ENCODE data around the gene USP12. TPM values are rescaled to one million over a fixed set of nuclear protein-coding genes. Genes with fewer than 3 reads are reported as not detected.

Gene USP12
- total RNA-seq, 1 donor from 2014 or later: 30.5 TPM

DNA sequence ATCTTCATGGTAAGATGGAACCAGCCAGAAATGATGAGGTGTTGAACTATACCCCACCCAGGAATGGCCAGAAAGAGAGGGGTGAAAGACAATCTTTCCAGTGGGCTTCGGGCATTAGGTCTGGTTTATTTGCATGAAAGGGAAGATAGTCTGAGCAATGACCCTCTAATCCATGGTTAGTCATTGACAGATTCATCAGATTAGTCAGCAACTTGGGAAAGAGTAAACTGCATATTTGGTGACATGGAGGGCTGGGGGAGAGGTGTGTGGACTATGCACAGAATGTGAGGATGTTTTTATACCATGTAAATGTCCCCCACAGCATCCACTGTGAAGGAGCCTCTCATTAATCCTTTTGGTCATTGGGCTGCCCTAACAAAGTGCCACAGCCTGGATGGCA, 30.1 kb upstream of the USP12 start:
- Histone ChIP-seq H3K79me2 (ENCODE audit: insufficient read depth, low read length) (no peaks in the 10 kb centered on the region), H3K4me1 (ENCODE audit: insufficient read depth, low read length) (no peaks in the 10 kb centered on the region), H3K36me3 (ENCODE audit: insufficient read depth, low read length) (no peaks in the 10 kb centered on the region), H4K20me1 (ENCODE audit: insufficient read depth, low read length) (no peaks in the 10 kb centered on the region), H3K9me3 (ENCODE audit: insufficient read depth, low read depth, low read length) (no peaks in the 10 kb centered on the region), H3K4me2 (ENCODE audit: low read length) (no peak overlapping the region), H3K4me3 (ENCODE audit: insufficient read depth, low read depth, low read length) (no peak overlapping the region), H3K27ac (ENCODE audit: low read depth, low read length) (no peak overlapping the region), H3K9ac (ENCODE audit: low read length) (no peak overlapping the region), H2AFZ (ENCODE audit: low read depth, low read length) (no peak overlapping the region), H3K27me3 (ENCODE audit: insufficient read depth, low read length) (no peaks in the 10 kb centered on the region)
- peaks cover 1% of the 10 kb centered on the region for H3K9me3 Mint-ChIP-seq (ENCODE audit: unreplicated experiment)
- H3K27ac Mint-ChIP-seq (ENCODE audit: unreplicated experiment): no peak overlapping the region
- no peak overlapping the region for H3K4me3 Mint-ChIP-seq (ENCODE audit: unreplicated experiment)
- no peaks in the 10 kb centered on the region for H3K4me1 Mint-ChIP-seq (ENCODE audit: low read depth, unreplicated experiment)
- H3K27me3 Mint-ChIP-seq (ENCODE audit: low read depth, unreplicated experiment): no peaks in the 10 kb centered on the region
- DNase-seq (ENCODE audit: low read depth) (no peak), FAIRE-seq (no peak)
- H3K36me3 Mint-ChIP-seq (ENCODE audit: low read depth, unreplicated experiment): peaks cover 6% of the 10 kb centered on the region
- no peak for TF ChIP-seq EZH2 (IDR thresholded peaks at IDR 0.05; ENCODE audit: insufficient read depth, low read length)
- TF ChIP-seq, protein P1, sequence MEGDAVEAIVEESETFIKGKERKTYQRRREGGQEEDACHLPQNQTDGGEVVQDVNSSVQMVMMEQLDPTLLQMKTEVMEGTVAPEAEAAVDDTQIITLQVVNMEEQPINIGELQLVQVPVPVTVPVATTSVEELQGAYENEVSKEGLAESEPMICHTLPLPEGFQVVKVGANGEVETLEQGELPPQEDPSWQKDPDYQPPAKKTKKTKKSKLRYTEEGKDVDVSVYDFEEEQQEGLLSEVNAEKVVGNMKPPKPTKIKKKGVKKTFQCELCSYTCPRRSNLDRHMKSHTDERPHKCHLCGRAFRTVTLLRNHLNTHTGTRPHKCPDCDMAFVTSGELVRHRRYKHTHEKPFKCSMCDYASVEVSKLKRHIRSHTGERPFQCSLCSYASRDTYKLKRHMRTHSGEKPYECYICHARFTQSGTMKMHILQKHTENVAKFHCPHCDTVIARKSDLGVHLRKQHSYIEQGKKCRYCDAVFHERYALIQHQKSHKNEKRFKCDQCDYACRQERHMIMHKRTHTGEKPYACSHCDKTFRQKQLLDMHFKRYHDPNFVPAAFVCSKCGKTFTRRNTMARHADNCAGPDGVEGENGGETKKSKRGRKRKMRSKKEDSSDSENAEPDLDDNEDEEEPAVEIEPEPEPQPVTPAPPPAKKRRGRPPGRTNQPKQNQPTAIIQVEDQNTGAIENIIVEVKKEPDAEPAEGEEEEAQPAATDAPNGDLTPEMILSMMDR (IDR thresholded peaks at IDR 0.05; ENCODE audit: insufficient read depth, low read depth, low read length): no peak

DNA sequence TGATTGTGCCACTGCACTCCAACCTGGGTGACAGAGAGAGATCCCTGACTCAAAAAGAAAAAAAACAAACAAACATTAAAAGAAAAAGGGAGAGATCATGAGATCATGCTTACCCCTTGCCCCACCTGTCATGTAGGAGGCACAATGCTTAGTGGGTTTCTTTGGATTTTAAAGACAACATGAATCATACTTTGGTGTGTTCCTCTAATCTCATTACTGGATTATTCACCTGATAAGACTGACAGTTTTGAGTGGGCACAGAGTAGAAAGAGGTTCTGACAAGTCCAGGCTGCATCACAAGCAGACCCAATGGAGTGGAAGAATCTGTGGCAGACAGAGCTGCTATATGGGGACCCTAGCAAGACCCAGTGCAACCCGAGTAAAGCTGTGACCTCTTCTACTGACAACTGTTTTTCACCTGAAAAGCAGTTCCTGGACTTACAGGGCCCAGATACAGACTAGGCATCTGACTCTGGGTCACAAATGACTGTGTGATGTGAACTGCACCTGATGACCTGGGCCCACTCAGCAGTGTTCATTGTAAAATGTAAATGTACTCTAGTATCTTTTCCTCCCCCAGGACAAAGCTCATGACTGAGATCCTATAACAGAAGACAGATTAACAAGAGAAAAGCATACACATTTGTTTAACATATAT, 28.9 kb upstream of the USP12 start:
- no peak overlapping the region for H3K9ac ChIP-seq (ENCODE audit: low read length)
- H3K27ac ChIP-seq (ENCODE audit: low read depth, low read length): no peak overlapping the region
- H3K27ac Mint-ChIP-seq (ENCODE audit: unreplicated experiment): no peak overlapping the region
- no peak overlapping the region for H3K4me2 ChIP-seq (ENCODE audit: low read length)
- peaks cover 1% of the 10 kb centered on the region for H3K9me3 Mint-ChIP-seq (ENCODE audit: unreplicated experiment)
- no peaks in the 10 kb centered on the region for H3K4me1 Mint-ChIP-seq (ENCODE audit: low read depth, unreplicated experiment)
- no peak overlapping the region for H3K4me3 ChIP-seq (ENCODE audit: insufficient read depth, low read depth, low read length)
- TF ChIP-seq, protein P1 (IDR thresholded peaks at IDR 0.05; ENCODE audit: insufficient read depth, low read depth, low read length): no peak
- no peak for TF ChIP-seq EZH2 (IDR thresholded peaks at IDR 0.05; ENCODE audit: insufficient read depth, low read length)
- FAIRE-seq (no peak), DNase-seq (ENCODE audit: low read depth) (peak; percentile 55)
- peaks cover 2% of the 10 kb centered on the region for H3K4me1 ChIP-seq (ENCODE audit: insufficient read depth, low read length)
- H3K27me3 Mint-ChIP-seq (ENCODE audit: low read depth, unreplicated experiment): no peaks in the 10 kb centered on the region
- H3K9me3 ChIP-seq (ENCODE audit: insufficient read depth, low read depth, low read length): no peaks in the 10 kb centered on the region
- H2AFZ ChIP-seq (ENCODE audit: low read depth, low read length): no peak overlapping the region
- no peaks in the 10 kb centered on the region for H3K36me3 ChIP-seq (ENCODE audit: insufficient read depth, low read length)
- H3K79me2 ChIP-seq (ENCODE audit: insufficient read depth, low read length): no peaks in the 10 kb centered on the region
- no peaks in the 10 kb centered on the region for H3K27me3 ChIP-seq (ENCODE audit: insufficient read depth, low read length)
- H4K20me1 ChIP-seq (ENCODE audit: insufficient read depth, low read length): no peaks in the 10 kb centered on the region
- H3K36me3 Mint-ChIP-seq (ENCODE audit: low read depth, unreplicated experiment): peaks cover 6% of the 10 kb centered on the region
- no peak overlapping the region for H3K4me3 Mint-ChIP-seq (ENCODE audit: unreplicated experiment)

DNA sequence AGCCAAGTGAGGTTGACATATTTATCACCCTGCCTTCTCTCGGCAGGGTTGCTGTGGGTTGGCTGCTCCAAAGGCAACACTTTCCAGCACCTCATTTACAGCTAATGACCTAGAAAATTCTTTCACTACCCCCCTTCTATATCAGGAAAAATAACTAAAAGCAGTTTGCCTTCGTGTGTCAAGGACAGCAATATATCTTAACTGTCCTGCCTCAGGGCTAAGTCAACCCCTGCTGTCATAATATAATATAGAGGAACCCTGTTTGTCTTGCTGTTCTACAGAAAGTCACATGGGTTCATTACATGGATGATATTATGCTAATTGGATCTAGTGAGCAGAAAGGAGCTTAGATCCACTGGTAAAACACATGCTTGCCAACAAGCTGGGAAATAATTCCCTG, 28.1 kb upstream of the USP12 start:
- FAIRE-seq: no peak
- H3K36me3 Mint-ChIP-seq (ENCODE audit: low read depth, unreplicated experiment): peaks cover 5% of the 10 kb centered on the region

More for the DNA sequence above, 28.1 kb upstream of the USP12 start:
- Histone ChIP-seq H3K9me3 (ENCODE audit: insufficient read depth, low read depth, low read length) (no peaks in the 10 kb centered on the region), H3K4me2 (ENCODE audit: low read length) (no peak overlapping the region), H3K9ac (ENCODE audit: low read length) (no peak overlapping the region), H3K27ac (ENCODE audit: low read depth, low read length) (no peak overlapping the region), H2AFZ (ENCODE audit: low read depth, low read length) (no peak overlapping the region), H4K20me1 (ENCODE audit: insufficient read depth, low read length) (no peaks in the 10 kb centered on the region), H3K4me3 (ENCODE audit: insufficient read depth, low read depth, low read length) (no peak overlapping the region), H3K79me2 (ENCODE audit: insufficient read depth, low read length) (no peaks in the 10 kb centered on the region), H3K36me3 (ENCODE audit: insufficient read depth, low read length) (no peaks in the 10 kb centered on the region), H3K27me3 (ENCODE audit: insufficient read depth, low read length) (no peaks in the 10 kb centered on the region), H3K4me1 (ENCODE audit: insufficient read depth, low read length) (peaks cover 9% of the 10 kb centered on the region)
- Mint-ChIP-seq H3K27me3 (ENCODE audit: low read depth, unreplicated experiment) (no peaks in the 10 kb centered on the region), H3K9me3 (ENCODE audit: unreplicated experiment) (peaks cover 1% of the 10 kb centered on the region), H3K4me1 (ENCODE audit: low read depth, unreplicated experiment) (peaks cover 7% of the 10 kb centered on the region), H3K27ac (ENCODE audit: unreplicated experiment) (no peak overlapping the region), H3K4me3 (ENCODE audit: unreplicated experiment) (no peak overlapping the region)
- TF ChIP-seq EZH2 (IDR thresholded peaks at IDR 0.05; ENCODE audit: insufficient read depth, low read length): no peak
- TF ChIP-seq, protein P1 (IDR thresholded peaks at IDR 0.05; ENCODE audit: insufficient read depth, low read depth, low read length): no peak
- DNase-seq (ENCODE audit: low read depth): no peak

Measured in astrocyte (in vitro differentiated cells and primary cell).